ENCODE results near the gene SCYL1. TPM values are rescaled to one million over a fixed set of nuclear protein-coding genes. Genes with fewer than 3 reads are reported as not detected.

Gene SCYL1
- total and polyA plus RNA-seq, 2 donors (not counting 1 experiment from before 2014, with no cell fraction given): 76.5 to 85.5 TPM

- Mint-ChIP-seq H3K4me1 (peaks cover 22% of the 10 kb centered on the region), H3K27ac (no peak overlapping the region)
- H3K4me2 ChIP-seq (replicated peaks; ENCODE audit: low read depth, low read length, poor library complexity, severe bottlenecking): no peak overlapping the region
These were observed 34.7 kb downstream of the SCYL1 start for GRCh38 chr11:65559535-65559934.

More at GRCh38 chr11:65559535-65559934, 34.7 kb downstream of the SCYL1 start:
- Histone ChIP-seq H3K9me3 (ENCODE audit: control extremely low read depth in 1 of 3, control insufficient read depth in 2 of 3, insufficient read depth in 1 of 3, low read length in 2 of 3) (no peaks in the 10 kb centered on the region), H3K9ac (ENCODE audit: low read length) (no peak overlapping the region), H3K36me3 (replicated peaks in 1 of 2; ENCODE audit: control extremely low read depth in 1 of 2, control insufficient read depth in 1 of 2, extremely low read depth in 1 of 2, insufficient read depth in 2 of 2, low read length in 1 of 2) (no peaks in the 10 kb centered on the region), H3K79me2 (ENCODE audit: control insufficient read depth, insufficient read depth, low read length) (peaks cover 58% of the 10 kb centered on the region), H3K4me1 (ENCODE audit: control insufficient read depth in 2 of 2, insufficient read depth in 2 of 2, low read length in 2 of 2) (peaks cover 11 to 21% of the 10 kb centered on the region in 2 donors), H4K20me1 (ENCODE audit: control insufficient read depth, insufficient read depth, low read length, poor library complexity, severe bottlenecking) (no peaks in the 10 kb centered on the region), H3K27me3 (replicated peaks in 1 of 4; ENCODE audit: control extremely low read depth in 1 of 4, control insufficient read depth in 3 of 4, insufficient read depth in 4 of 4, low read length in 3 of 4) (no peaks in the 10 kb centered on the region), H2AFZ (ENCODE audit: insufficient read depth, low read depth, low read length, poor library complexity, severe bottlenecking) (no peak overlapping the region), H3K27ac (ENCODE audit: low read length in 2 of 2) (no peak overlapping the region), H3K4me3 (ENCODE audit: control extremely low read depth in 1 of 5, extremely low read depth in 1 of 5, insufficient read depth in 1 of 5, low read depth in 2 of 5, low read length in 4 of 5) (no peak overlapping the region)
- DNase-seq (no peak), ATAC-seq (ENCODE audit: low read depth) (no peak)
- peak overlapping the region; percentile 26 for H3K4me3 Mint-ChIP-seq
- intact Hi-C loops (cut with micrococcal nuclease): no loop called here
- TF ChIP-seq EZH2 (IDR thresholded peaks at IDR 0.05; ENCODE audit: borderline replicate concordance, insufficient read depth, low read depth, low read length, poor library complexity, severe bottlenecking) (no peak), CTCF (IDR thresholded peaks at IDR 0.05) (no peak)
- 94% methylated on average over 2 of the region's 5 CpGs for WGBS (ENCODE audit: insufficient coverage)
- peaks cover 3% of the 10 kb centered on the region for H3K27me3 Mint-ChIP-seq
- no peaks in the 10 kb centered on the region for H3K9me3 Mint-ChIP-seq (ENCODE audit: insufficient read depth)
- POLR2A ChIA-PET: interaction anchor here (1.0 to 1.1 kb wide), 2 partner anchors 14 to 16 kb away, joined by 3 to 5 read pairs; partner anchors contain the start of gene EHBP1L1
- CTCF ChIA-PET: interaction anchor here (0.6 to 2.0 kb wide), 9 partner anchors 10 to 30 kb away, joined by 3 to 9 read pairs (median 5); partner anchors contain the start of gene ZNRD2

Measured in B cell (primary cell).